Measurements from ENCODE around the gene MBD3L1.

MBD3L1 gene

DNA sequence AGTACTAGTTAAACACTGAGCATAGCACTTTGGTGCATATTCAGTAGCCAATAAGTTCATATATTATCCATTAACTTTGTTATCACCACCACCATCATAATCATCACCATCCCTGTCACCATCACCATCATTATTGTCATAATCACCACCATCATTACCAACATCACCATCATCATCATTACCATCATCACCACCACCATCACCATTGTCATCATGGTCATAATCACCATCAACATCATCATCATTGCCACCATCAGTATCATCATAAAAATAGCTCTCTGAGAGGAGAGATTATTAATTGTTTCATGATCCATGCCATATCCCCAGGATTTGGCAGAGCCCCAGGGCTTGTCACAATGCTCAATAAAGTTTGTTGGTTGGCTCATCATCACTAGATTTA, 49.3 kb downstream of the MBD3L1 start:
- DNase-seq = no peak

DNA sequence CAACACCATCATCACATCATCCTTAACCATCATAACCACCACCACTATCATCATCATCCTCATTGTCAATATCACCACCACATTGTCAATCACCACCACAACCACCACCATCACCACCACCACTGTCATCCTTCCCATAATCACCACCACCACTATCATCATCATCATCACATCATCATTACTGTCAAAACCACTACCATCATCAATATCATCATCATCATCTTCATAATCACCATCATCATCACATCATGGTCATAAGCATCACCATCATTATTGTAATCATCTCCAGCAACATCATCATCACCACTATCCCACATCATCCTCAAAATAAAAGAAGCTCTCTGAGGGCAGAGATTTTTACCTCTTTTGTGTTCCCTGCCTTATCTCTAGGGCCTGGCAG, 52.2 kb downstream of the MBD3L1 start:
- no peak for DNase-seq

DNA sequence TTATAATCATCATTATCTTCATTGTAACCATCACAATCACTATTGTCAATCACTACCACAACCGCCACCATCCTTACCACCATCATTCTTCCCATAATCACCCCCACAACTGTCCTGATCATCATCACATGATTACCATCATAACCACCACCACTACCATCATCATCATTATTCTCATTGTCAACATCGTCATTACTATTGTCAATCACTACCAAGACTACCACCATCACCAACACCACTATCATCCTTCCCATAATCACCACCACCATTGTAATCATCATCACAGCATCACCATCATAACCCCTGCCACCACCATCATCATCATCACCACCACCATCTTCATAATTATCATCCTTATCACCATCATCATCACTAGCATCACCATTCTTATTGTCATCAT, 55.2 kb downstream of the MBD3L1 start:
- DNase-seq = no peak

DNA sequence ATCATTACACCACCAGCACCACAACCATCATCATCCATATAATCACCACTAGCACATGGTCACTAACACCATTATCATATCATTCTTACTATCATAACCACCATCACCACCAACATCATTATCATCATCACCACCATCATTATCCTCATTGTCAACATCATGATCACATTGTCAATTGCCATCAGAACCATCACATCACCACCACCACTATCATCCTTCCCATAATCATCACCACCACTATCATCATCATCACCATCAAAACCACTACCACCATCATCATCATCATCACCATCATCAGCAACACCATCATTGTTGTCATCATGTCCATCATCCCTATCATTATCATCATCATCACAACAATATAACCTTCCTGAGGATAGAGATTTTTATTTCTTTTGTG, 58.1 kb downstream of the MBD3L1 start:
- DNase-seq = no peak

Data from activated CD4-positive, alpha-beta T cell treated with anti-CD3 and anti-CD28 coated beads for 48 hours (primary cell).